ENCODE measurements around the gene GPATCH11. TPM values are rescaled to one million over a fixed set of nuclear protein-coding genes. Genes with fewer than 3 reads are reported as not detected.

GPATCH11 gene
- 7.2 TPM for total RNA-seq

- Histone ChIP-seq H3K4me1 (ENCODE audit: insufficient read depth, low read length) (peaks cover 49% of the 10 kb centered on the region), H3K9me3 (ENCODE audit: low read depth, low read length) (no peaks in the 10 kb centered on the region), H3K4me3 (ENCODE audit: low read length) (peak within 1 kb of the TSS; percentile 88), H3K27me3 (ENCODE audit: insufficient read depth, low read length) (no peaks in the 10 kb centered on the region)
Observed at GRCh38 chr2:37083873-37084794, at the start of gene GPATCH11, which contains the start of gene HEATR5B. Gene GPATCH11 (plus strand): TSS chr2:37084518. CDS start chr2:37088382, 3,864 bp downstream. Gene HEATR5B (minus strand): TSS chr2:37084372. CDS start chr2:37083414, 958 bp downstream.

GRCh38 chr2:37037771-37038170 is 46.5 kb upstream of the GPATCH11 start:
- Histone ChIP-seq H3K4me3 (ENCODE audit: low read length) (no peak overlapping the region), H3K4me1 (ENCODE audit: insufficient read depth, low read length) (no peaks in the 10 kb centered on the region), H3K9me3 (ENCODE audit: low read depth, low read length) (no peaks in the 10 kb centered on the region), H3K27me3 (ENCODE audit: insufficient read depth, low read length) (no peaks in the 10 kb centered on the region)

- no peaks in the 10 kb centered on the region for H3K9me3 ChIP-seq (ENCODE audit: low read depth, low read length)
- H3K27me3 ChIP-seq (ENCODE audit: insufficient read depth, low read length), result no peaks in the 10 kb centered on the region
- H3K4me1 ChIP-seq (ENCODE audit: insufficient read depth, low read length), result no peaks in the 10 kb centered on the region
- no peak overlapping the region for H3K4me3 ChIP-seq (ENCODE audit: low read length)
Observed at GRCh38 chr2:37039580-37039979, 44.7 kb upstream of the GPATCH11 start.

- Histone ChIP-seq H3K4me1 (ENCODE audit: insufficient read depth, low read length) (no peaks in the 10 kb centered on the region), H3K4me3 (ENCODE audit: low read length) (no peak overlapping the region), H3K9me3 (ENCODE audit: low read depth, low read length) (no peaks in the 10 kb centered on the region), H3K27me3 (ENCODE audit: insufficient read depth, low read length) (no peaks in the 10 kb centered on the region)
Observed at GRCh38 chr2:37052600-37053332, 31.6 kb upstream of the GPATCH11 start.

GRCh38 chr2:37059841-37060240 is 24.5 kb upstream of the GPATCH11 start:
- Histone ChIP-seq H3K4me1 (ENCODE audit: insufficient read depth, low read length) (no peaks in the 10 kb centered on the region), H3K27me3 (ENCODE audit: insufficient read depth, low read length) (no peaks in the 10 kb centered on the region), H3K4me3 (ENCODE audit: low read length) (no peak overlapping the region), H3K9me3 (ENCODE audit: low read depth, low read length) (no peaks in the 10 kb centered on the region)

DNA sequence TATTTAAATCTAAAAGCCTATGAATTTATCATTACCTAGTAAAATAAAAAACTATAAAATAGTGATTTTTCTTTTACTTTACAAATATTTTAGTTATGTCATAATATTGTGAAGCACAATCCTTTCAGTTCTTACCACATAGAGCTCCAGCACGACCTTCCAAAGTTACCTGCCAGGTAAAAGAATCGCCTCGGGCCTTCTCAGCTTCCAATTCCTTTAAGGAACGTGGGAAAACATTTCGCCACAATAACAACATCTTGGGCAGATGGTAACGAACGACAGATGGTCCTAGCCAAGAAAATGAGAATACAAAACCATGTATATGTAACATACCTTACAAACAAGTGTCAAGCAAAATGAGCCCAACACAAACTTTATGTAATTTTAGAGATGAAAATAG is 23.9 kb upstream of the GPATCH11 start:
- no peaks in the 10 kb centered on the region for H3K4me1 ChIP-seq (ENCODE audit: insufficient read depth, low read length)
- no peak overlapping the region for H3K4me3 ChIP-seq (ENCODE audit: low read length)

GRCh38 chr2:37061013-37061711 is 23.2 kb upstream of the GPATCH11 start:
- Histone ChIP-seq H3K27me3 (ENCODE audit: insufficient read depth, low read length) (no peaks in the 10 kb centered on the region), H3K9me3 (ENCODE audit: low read depth, low read length) (no peaks in the 10 kb centered on the region), H3K4me3 (ENCODE audit: low read length) (no peak overlapping the region), H3K4me1 (ENCODE audit: insufficient read depth, low read length) (no peaks in the 10 kb centered on the region)

More for the DNA sequence above, 23.9 kb upstream of the GPATCH11 start:
- Histone ChIP-seq H3K9me3 (ENCODE audit: low read depth, low read length) (no peaks in the 10 kb centered on the region), H3K27me3 (ENCODE audit: insufficient read depth, low read length) (no peaks in the 10 kb centered on the region)

DNA sequence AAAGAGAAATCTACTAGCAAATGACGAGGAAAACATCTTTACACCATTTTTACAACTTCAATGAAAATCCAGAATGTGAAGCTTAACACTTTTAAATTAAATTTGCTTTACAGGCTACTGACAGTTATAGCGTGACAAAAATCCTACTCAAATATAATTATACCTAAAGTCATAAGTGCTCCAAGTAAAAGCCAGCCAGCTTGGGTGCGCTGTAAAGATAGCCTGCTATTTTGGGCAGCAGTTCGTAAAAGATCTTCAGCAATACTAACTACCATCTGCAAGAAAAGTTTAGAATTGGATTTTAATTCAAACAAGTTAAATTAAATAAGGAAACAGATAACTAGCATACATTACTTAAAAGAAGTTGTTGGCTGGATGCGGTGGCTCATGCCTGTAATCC is 22.5 kb upstream of the GPATCH11 start:
- Histone ChIP-seq H3K4me3 (ENCODE audit: low read length) (no peak overlapping the region), H3K4me1 (ENCODE audit: insufficient read depth, low read length) (no peaks in the 10 kb centered on the region), H3K27me3 (ENCODE audit: insufficient read depth, low read length) (no peaks in the 10 kb centered on the region), H3K9me3 (ENCODE audit: low read depth, low read length) (no peaks in the 10 kb centered on the region)

- Histone ChIP-seq H3K27me3 (ENCODE audit: insufficient read depth, low read length) (no peaks in the 10 kb centered on the region), H3K4me1 (ENCODE audit: insufficient read depth, low read length) (no peaks in the 10 kb centered on the region), H3K9me3 (ENCODE audit: low read depth, low read length) (no peaks in the 10 kb centered on the region), H3K4me3 (ENCODE audit: low read length) (no peak overlapping the region)
Observed at GRCh38 chr2:37068686-37069085, 15.6 kb upstream of the GPATCH11 start.

- H3K27me3 ChIP-seq (ENCODE audit: insufficient read depth, low read length), result no peaks in the 10 kb centered on the region
- no peaks in the 10 kb centered on the region for H3K4me1 ChIP-seq (ENCODE audit: insufficient read depth, low read length)
- no peaks in the 10 kb centered on the region for H3K9me3 ChIP-seq (ENCODE audit: low read depth, low read length)
- H3K4me3 ChIP-seq (ENCODE audit: low read length), result no peak overlapping the region
Observed at GRCh38 chr2:37070931-37071330, 13.4 kb upstream of the GPATCH11 start.

- Histone ChIP-seq H3K27me3 (ENCODE audit: insufficient read depth, low read length) (no peaks in the 10 kb centered on the region), H3K9me3 (ENCODE audit: low read depth, low read length) (no peaks in the 10 kb centered on the region), H3K4me3 (ENCODE audit: low read length) (no peak overlapping the region), H3K4me1 (ENCODE audit: insufficient read depth, low read length) (peaks cover 47% of the 10 kb centered on the region)
Observed at GRCh38 chr2:37080266-37080665, 4.1 kb upstream of the GPATCH11 start.

DNA sequence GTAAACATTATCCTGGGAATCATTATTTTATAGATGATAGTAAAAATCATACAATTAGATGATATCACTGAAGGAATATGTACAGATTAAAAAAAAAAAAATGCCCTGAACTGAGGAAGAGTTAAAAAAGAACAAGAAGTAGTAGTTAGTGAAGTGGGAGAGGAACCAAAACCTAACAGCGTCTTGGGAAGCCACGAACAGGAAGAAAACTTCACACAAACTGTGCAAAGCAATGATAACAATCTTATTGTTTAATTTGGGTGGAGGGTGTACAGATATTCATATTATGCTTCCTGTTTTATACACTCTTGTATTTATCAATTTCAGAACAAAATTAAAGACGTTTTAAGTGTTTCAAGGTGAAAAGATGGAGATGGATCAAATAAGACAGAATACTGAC is 3.6 kb upstream of the GPATCH11 start:
- H3K4me3 ChIP-seq (ENCODE audit: low read length), result no peak overlapping the region
- H3K4me1 ChIP-seq (ENCODE audit: insufficient read depth, low read length), result peaks cover 50% of the 10 kb centered on the region
- no peaks in the 10 kb centered on the region for H3K9me3 ChIP-seq (ENCODE audit: low read depth, low read length)
- H3K27me3 ChIP-seq (ENCODE audit: insufficient read depth, low read length), result no peaks in the 10 kb centered on the region

DNA sequence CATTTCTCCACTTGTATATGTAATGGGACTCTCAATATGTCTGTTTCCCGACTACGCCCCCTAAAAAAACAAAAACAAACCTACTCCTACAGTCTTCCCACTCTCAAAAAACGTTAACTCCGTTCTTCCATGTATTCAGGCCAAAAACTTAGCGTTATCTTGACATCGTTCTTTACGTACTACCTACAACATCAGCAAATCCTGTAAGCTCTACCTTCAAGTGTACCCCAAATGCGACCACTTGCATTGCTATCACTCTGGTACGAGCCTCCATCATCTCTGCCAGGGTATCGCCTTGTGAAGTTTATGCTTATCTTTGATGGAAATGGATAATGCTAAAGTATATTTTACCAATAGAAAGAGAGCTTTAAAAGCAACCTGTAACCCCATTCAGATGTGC is 479 bp downstream of the GPATCH11 start:
- Histone ChIP-seq H3K4me3 (ENCODE audit: low read length) (peak overlapping the region; percentile 88), H3K4me1 (ENCODE audit: insufficient read depth, low read length) (peaks cover 51% of the 10 kb centered on the region), H3K27me3 (ENCODE audit: insufficient read depth, low read length) (no peaks in the 10 kb centered on the region), H3K9me3 (ENCODE audit: low read depth, low read length) (no peaks in the 10 kb centered on the region)

- H3K9me3 ChIP-seq (ENCODE audit: low read depth, low read length), result no peaks in the 10 kb centered on the region
- peaks cover 47% of the 10 kb centered on the region for H3K4me1 ChIP-seq (ENCODE audit: insufficient read depth, low read length)
- H3K4me3 ChIP-seq (ENCODE audit: low read length), result no peak overlapping the region
- no peaks in the 10 kb centered on the region for H3K27me3 ChIP-seq (ENCODE audit: insufficient read depth, low read length)
Observed at GRCh38 chr2:37085731-37086147, 1.4 kb downstream of the GPATCH11 start.

DNA sequence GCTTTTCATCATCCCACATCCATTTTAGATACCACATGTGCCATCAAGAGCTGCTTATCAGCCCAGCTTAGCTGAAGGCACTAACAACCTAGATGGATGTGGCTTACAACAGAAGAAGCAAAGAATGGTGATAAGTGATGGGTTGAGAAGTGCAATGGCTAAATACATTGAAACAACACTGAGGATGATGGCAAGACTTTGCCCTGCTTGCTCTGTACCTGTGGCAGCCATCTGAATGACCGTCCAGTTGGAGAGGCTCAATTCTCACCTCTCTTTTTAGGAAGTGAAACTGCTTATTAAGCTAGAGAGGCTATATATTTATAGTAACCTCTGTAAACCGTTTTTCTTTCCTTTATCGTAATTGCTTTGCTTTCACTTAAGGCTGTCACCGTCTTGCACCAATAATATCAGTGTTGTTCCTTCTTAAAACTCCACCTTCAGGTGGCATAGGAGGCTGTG is 5.7 kb downstream of the GPATCH11 start:
- H3K4me1 ChIP-seq (ENCODE audit: insufficient read depth, low read length), result peaks cover 26% of the 10 kb centered on the region
- no peak overlapping the region for H3K4me3 ChIP-seq (ENCODE audit: low read length)
- H3K9me3 ChIP-seq (ENCODE audit: low read depth, low read length), result no peaks in the 10 kb centered on the region
- no peaks in the 10 kb centered on the region for H3K27me3 ChIP-seq (ENCODE audit: insufficient read depth, low read length)
